ENCODE results near the gene PPEF1.
"Not testable (repeated sequence)": the region's sequence is repeated elsewhere in the genome, so short reads cannot be mapped to it uniquely, and the experiment has no call there.

- TF ChIP-seq CTCF, POLR2A (IDR thresholded peaks at IDR 0.05): not testable (repeated sequence)
Measured at GRCh38 chrX:18847901-18848300, 140.5 kb downstream of the PPEF1 start.
